ENCODE results near the gene CNTNAP2. TPM values are rescaled to one million over a fixed set of nuclear protein-coding genes. Genes with fewer than 3 reads are reported as not detected.

CNTNAP2 gene
- total and polyA plus RNA-seq, 8 donors: 0.19 to 18.2 (median 0.56) TPM

- intact Hi-C loops (cut with DNase I; ENCODE audit: low total_unique reads): no loop called here
- Histone ChIP-seq H3K4me3 (no peak overlapping the region), H3K27ac (no peak overlapping the region), H3K4me1 (no peaks in the 10 kb centered on the region), H3K36me3 (no peaks in the 10 kb centered on the region), H3K27me3 (no peaks in the 10 kb centered on the region), H3K9me3 (no peaks in the 10 kb centered on the region)
- DNase-seq: no peak
- WGBS, 5 donors: 49 to 73% (median 68%) methylated on average over 7 of the region's 7 CpGs
- no peak for TF ChIP-seq POLR2AphosphoS5 (IDR thresholded peaks at IDR 0.05)
- TF ChIP-seq POLR2A (IDR thresholded peaks at IDR 0.05): no peak
- TF ChIP-seq CTCF (IDR thresholded peaks at IDR 0.05): no peak
- no peak for TF ChIP-seq EP300 (IDR thresholded peaks at IDR 0.05)
Measured at GRCh38 chr7:148374396-148375259, 2258.0 kb downstream of the CNTNAP2 start.

- 65 to 77% (median 70%) methylated on average over 9 of the region's 9 CpGs for WGBS, 5 donors
- Histone ChIP-seq H3K9me3 (peaks cover 0 to 12% (median 7%) of the 10 kb centered on the region in 4 donors), H3K27me3 (no peaks in the 10 kb centered on the region), H3K4me3 (no peak overlapping the region), H3K27ac (no peak overlapping the region), H3K4me1 (no peaks in the 10 kb centered on the region), H3K36me3 (no peaks in the 10 kb centered on the region)
- no peak for DNase-seq
- intact Hi-C loops (cut with DNase I; ENCODE audit: low total_unique reads): no loop called here
- TF ChIP-seq EP300 (IDR thresholded peaks at IDR 0.05) (no peak), CTCF (IDR thresholded peaks at IDR 0.05) (no peak), POLR2AphosphoS5 (IDR thresholded peaks at IDR 0.05) (no peak), POLR2A (IDR thresholded peaks at IDR 0.05) (no peak)
Measured at GRCh38 chr7:148379677-148380076, 2263.1 kb downstream of the CNTNAP2 start.

- H3K27ac ChIP-seq: no peak overlapping the region
- no peak overlapping the region for H3K4me3 ChIP-seq
- DNase-seq: no peak
- no peaks in the 10 kb centered on the region for H3K4me1 ChIP-seq
- intact Hi-C loops (cut with DNase I; ENCODE audit: low total_unique reads): no loop called here
- 63 to 79% (median 75%) methylated on average over 12 to 13 of the region's 13 CpGs for WGBS, 5 donors
- H3K36me3 ChIP-seq: no peaks in the 10 kb centered on the region
- TF ChIP-seq POLR2AphosphoS5 (IDR thresholded peaks at IDR 0.05) (no peak), POLR2A (IDR thresholded peaks at IDR 0.05) (no peak), CTCF (IDR thresholded peaks at IDR 0.05) (no peak), EP300 (IDR thresholded peaks at IDR 0.05) (no peak)
- no peaks in the 10 kb centered on the region for H3K27me3 ChIP-seq
- peaks cover 0 to 12% (median 7%) of the 10 kb centered on the region in 4 donors for H3K9me3 ChIP-seq
Measured at GRCh38 chr7:148380596-148381419, 2264.2 kb downstream of the CNTNAP2 start.

GRCh38 chr7:148382596-148382995 lies 2266.0 kb downstream of the CNTNAP2 start:
- H3K27ac ChIP-seq: no peak overlapping the region
- 69 to 79% (median 75%) methylated on average over 8 of the region's 8 CpGs for WGBS, 5 donors
- no peaks in the 10 kb centered on the region for H3K27me3 ChIP-seq
- H3K4me3 ChIP-seq: no peak overlapping the region
- peaks cover 0 to 12% (median 7%) of the 10 kb centered on the region in 4 donors for H3K9me3 ChIP-seq
- intact Hi-C loops (cut with DNase I; ENCODE audit: low total_unique reads): no loop called here
- TF ChIP-seq POLR2A (IDR thresholded peaks at IDR 0.05): no peak
- TF ChIP-seq POLR2AphosphoS5 (IDR thresholded peaks at IDR 0.05): no peak
- TF ChIP-seq EP300 (IDR thresholded peaks at IDR 0.05): no peak
- TF ChIP-seq CTCF (IDR thresholded peaks at IDR 0.05): no peak
- no peak for DNase-seq
- no peaks in the 10 kb centered on the region for H3K4me1 ChIP-seq
- no peaks in the 10 kb centered on the region for H3K36me3 ChIP-seq

Measured in stomach (tissue), 9 donors.